Suprapubic skin (tissue), 4 donors: ENCODE results near the gene CHST1.

ENCODE experiments used
- CTCF ChIP-seq, 2 donors: fragments of 200-600 bp in 1 of 2; fragments of 450-650 bp in 1 of 2; sonication (generic) in 1 of 2; IDR thresholded peaks; one replicate each; pipeline ENCODE4 v1.5.1; 2016 to 2019; ENCODE audit warnings: antibody characterized with exemption in 2 of 2, mild to moderate bottlenecking in 1 of 2, moderate library complexity in 1 of 2
- EP300 ChIP-seq: sonication (generic); formaldehyde crosslinking; IDR thresholded peaks from one replicate; pipeline ENCODE4 v1.6.1; 2017; ENCODE audit warnings: antibody characterized with exemption
- POLR2A ChIP-seq, 2 donors: fragments of 450-650 bp; IDR thresholded peaks; one replicate each; pipeline ENCODE4 v1.6.1; 2017; ENCODE audit warnings: antibody characterized with exemption in 2 of 2, mild to moderate bottlenecking in 2 of 2, moderate library complexity in 2 of 2
- POLR2AphosphoS5 ChIP-seq, 3 donors: sonication (generic); formaldehyde crosslinking; IDR thresholded peaks; one replicate each; pipeline ENCODE4 v1.6.1; 2017; ENCODE audit warnings: antibody characterized with exemption in 3 of 3

GRCh38 chr11:45657496-45658260, 7.7 kb downstream of the CHST1 start:
- no peak for TF ChIP-seq CTCF (IDR thresholded peaks at IDR 0.05)
- no peak for TF ChIP-seq POLR2AphosphoS5 (IDR thresholded peaks at IDR 0.05)
- no peak for TF ChIP-seq POLR2A (IDR thresholded peaks at IDR 0.05)
- TF ChIP-seq EP300, result no peak
